BJ (cell line): ENCODE measurements around the gene ZBTB20. TPM values are rescaled to one million over a fixed set of nuclear protein-coding genes. Genes with fewer than 3 reads are reported as not detected.

ENCODE experiments used
- CTCF ChIA-PET: fragments of 350-600 bp; formaldehyde crosslinking; extraction: SDS; loops from one replicate; lab custom pipeline; 2021; ENCODE audit warnings: antibody characterized with exemption, inconsistent platforms; lab: Yijun Ruan, JAX
- POLR2A ChIA-PET: fragments of 300-600 bp; sonication (Branson Sonifier 250); formaldehyde crosslinking; extraction: SDS; loops from one replicate; lab custom pipeline; 2021; ENCODE audit warnings: antibody characterized with exemption; lab: Charles Lee
- DNase-seq: peaks from one replicate; pipeline ENCODE4 v3.0.0-alpha.2; 2011; ENCODE audit warnings: low read depth
- H3K27me3 ChIP-seq: 2 replicates; pipeline ENCODE4 v1.6.0; 2011; ENCODE audit warnings: low read length; ENCODE audit not compliant: control insufficient read depth, insufficient read depth
- H3K36me3 ChIP-seq: 2 replicates; pipeline ENCODE4 v1.5.1; 2011; ENCODE audit warnings: low read length; ENCODE audit not compliant: control insufficient read depth, insufficient read depth
- H3K4me3 ChIP-seq: 2 replicates; pipeline ENCODE4 v1.5.1; 2011; ENCODE audit warnings: low read depth, mild to moderate bottlenecking, control low read depth, low read length
- CTCF ChIP-seq: IDR thresholded peaks from 2 replicates; pipeline ENCODE4 v1.5.1; 2011; ENCODE audit warnings: low read depth, mild to moderate bottlenecking, control low read depth, inconsistent platforms, low read length, moderate library complexity; ENCODE audit not compliant: insufficient read depth
- polyA plus RNA-seq: library from polyadenylated mRNA; depleted of rRNA; stranded (reverse); fragments of >200 nt; gene quantifications from 2 replicates; pipeline ENCODE4 v1.2.3, GENCODE V29; 2011

ZBTB20 gene
- polyA plus RNA-seq, 1 experiment = 6.0 TPM

- ChIA-PET POLR2A (no interaction called here), CTCF (no interaction called here)
- no peaks in the 10 kb centered on the region for H3K36me3 ChIP-seq
- H3K27me3 ChIP-seq = no peaks in the 10 kb centered on the region
- H3K4me3 ChIP-seq = no peak overlapping the region
- no peak for TF ChIP-seq CTCF
- DNase-seq = no peak
Measured at GRCh38 chr3:114504941-114505628, 642.0 kb downstream of the ZBTB20 start.

- DNase-seq = no peak
- CTCF ChIA-PET = no interaction called here
- no peaks in the 10 kb centered on the region for H3K36me3 ChIP-seq
- TF ChIP-seq CTCF = no peak
- no peak overlapping the region for H3K4me3 ChIP-seq
- POLR2A ChIA-PET = no interaction called here
- H3K27me3 ChIP-seq = no peaks in the 10 kb centered on the region
Measured at GRCh38 chr3:114502204-114502603, 644.9 kb downstream of the ZBTB20 start.

GRCh38 chr3:114499976-114500375 is 647.1 kb downstream of the ZBTB20 start:
- ChIA-PET CTCF (no interaction called here), POLR2A (no interaction called here)
- no peak for DNase-seq
- TF ChIP-seq CTCF = no peak
- no peaks in the 10 kb centered on the region for H3K27me3 ChIP-seq
- H3K36me3 ChIP-seq = no peaks in the 10 kb centered on the region
- H3K4me3 ChIP-seq = no peak overlapping the region

GRCh38 chr3:114498539-114499370 is 648.3 kb downstream of the ZBTB20 start:
- no peak for DNase-seq
- POLR2A ChIA-PET = no interaction called here
- Histone ChIP-seq H3K4me3 (no peak overlapping the region), H3K36me3 (no peaks in the 10 kb centered on the region), H3K27me3 (no peaks in the 10 kb centered on the region)
- CTCF ChIA-PET = interaction anchor here (0.6 to 1.0 kb wide), 4 partner anchors 80 to 1204 kb away, joined by 3 to 4 read pairs (median 4); no protein-coding TSS in a partner anchor
- no peak for TF ChIP-seq CTCF

GRCh38 chr3:114496874-114497273 is 650.2 kb downstream of the ZBTB20 start:
- CTCF ChIA-PET = interaction anchor here (1.0 to 1.5 kb wide), 3 partner anchors 10 to 82 kb away, joined by 3 read pairs; no protein-coding TSS in a partner anchor
- DNase-seq = no peak
- no peak overlapping the region for H3K4me3 ChIP-seq
- peak; percentile 27 for TF ChIP-seq CTCF
- POLR2A ChIA-PET = no interaction called here
- no peaks in the 10 kb centered on the region for H3K27me3 ChIP-seq
- no peaks in the 10 kb centered on the region for H3K36me3 ChIP-seq
